Measurements from ENCODE around the gene FAM110A. TPM values are rescaled to one million over a fixed set of nuclear protein-coding genes. Genes with fewer than 3 reads are reported as not detected.
A peak's percentile ranks its signal among the peaks of the same experiment; 100 is the strongest.
"Not testable (repeated sequence)": the region's sequence is repeated elsewhere in the genome, so short reads cannot be mapped to it uniquely, and the experiment has no call there.

FAM110A gene
- total and polyA plus RNA-seq, 2 donors (not counting 1 experiment from before 2014, with no cell fraction given), result 15.6 to 18.4 TPM

- Mint-ChIP-seq H3K9me3 (ENCODE audit: insufficient read depth) (no peaks in the 10 kb centered on the region), H3K4me3 (peak overlapping the region; percentile 86), H3K4me1 (peaks cover 48% of the 10 kb centered on the region), H3K27ac (peak overlapping the region; percentile 95), H3K27me3 (peaks cover 4% of the 10 kb centered on the region)
- Histone ChIP-seq H3K9me3 (ENCODE audit: control extremely low read depth in 1 of 3, control insufficient read depth in 2 of 3, insufficient read depth in 1 of 3, low read length in 2 of 3) (no peaks in the 10 kb centered on the region), H3K9ac (ENCODE audit: low read length) (peak overlapping the region; percentile 79), H4K20me1 (ENCODE audit: control insufficient read depth, insufficient read depth, low read length, poor library complexity, severe bottlenecking) (peaks cover 45% of the 10 kb centered on the region), H3K27me3 (replicated peaks in 1 of 4; ENCODE audit: control extremely low read depth in 1 of 4, control insufficient read depth in 3 of 4, insufficient read depth in 4 of 4, low read length in 3 of 4) (peaks cover 0 to 7% (median 2%) of the 10 kb centered on the region in 4 experiments), H3K4me2 (replicated peaks; ENCODE audit: low read depth, low read length, poor library complexity, severe bottlenecking) (peak overlapping the region; percentile 99), H3K4me1 (ENCODE audit: control insufficient read depth in 2 of 2, insufficient read depth in 2 of 2, low read length in 2 of 2) (peaks cover 50% of the 10 kb centered on the region in 2 donors), H3K79me2 (ENCODE audit: control insufficient read depth, insufficient read depth, low read length) (peaks cover 82% of the 10 kb centered on the region), H3K27ac (ENCODE audit: low read length in 2 of 2) (peak overlapping the region; percentile 68 to 80), H3K4me3 (ENCODE audit: control extremely low read depth in 1 of 5, extremely low read depth in 1 of 5, insufficient read depth in 1 of 5, low read depth in 2 of 5, low read length in 4 of 5) (peak overlapping the region in 4 of 5 experiments; percentile 11 to 77 (median 68)), H3K36me3 (replicated peaks in 1 of 2; ENCODE audit: control extremely low read depth in 1 of 2, control insufficient read depth in 1 of 2, extremely low read depth in 1 of 2, insufficient read depth in 2 of 2, low read length in 1 of 2) (no peaks in the 10 kb centered on the region), H2AFZ (ENCODE audit: insufficient read depth, low read depth, low read length, poor library complexity, severe bottlenecking) (peak overlapping the region; percentile 84)
- ChIA-PET CTCF (interaction anchor here (1.4 to 6.7 kb wide), 4 partner anchors 14 to 109 kb away, joined by 4 to 46 read pairs (median 10); partner anchors contain the start of gene FAM110A), POLR2A (interaction anchor here (2.5 kb wide), 1 partner anchor 13 kb away, joined by 15 read pairs; the partner anchor contains the start of gene FAM110A)
- DNase-seq (peak; percentile 71), ATAC-seq (ENCODE audit: low read depth) (peak; percentile 53)
- TF ChIP-seq EZH2 (IDR thresholded peaks at IDR 0.05; ENCODE audit: borderline replicate concordance, insufficient read depth, low read depth, low read length, poor library complexity, severe bottlenecking) (no peak), CTCF (IDR thresholded peaks at IDR 0.05) (no peak)
- intact Hi-C loops (cut with micrococcal nuclease), result no loop called here
- 0% methylated on average over 4 of the region's 7 CpGs for WGBS (ENCODE audit: insufficient coverage)
These were observed 13.4 kb downstream of the FAM110A start for GRCh38 chr20:846894-847278.

GRCh38 chr20:848193-848592 lies 14.7 kb downstream of the FAM110A start:
- DNase-seq, result no peak
- no peaks in the 10 kb centered on the region for H3K9me3 ChIP-seq (ENCODE audit: control extremely low read depth in 1 of 3, control insufficient read depth in 2 of 3, insufficient read depth in 1 of 3, low read length in 2 of 3)
- H3K4me3 Mint-ChIP-seq, result no peak overlapping the region
- WGBS (ENCODE audit: insufficient coverage), result 87% methylated on average over 4 of the region's 5 CpGs
- H3K79me2 ChIP-seq (ENCODE audit: control insufficient read depth, insufficient read depth, low read length), result peaks cover 73% of the 10 kb centered on the region
- ChIA-PET CTCF (interaction anchor here (1.9 to 6.7 kb wide), 3 partner anchors 16 to 108 kb away, joined by 6 to 46 read pairs (median 14); partner anchors contain the start of gene FAM110A), POLR2A (interaction anchor here (2.5 kb wide), 1 partner anchor 14 kb away, joined by 15 read pairs; the partner anchor contains the start of gene FAM110A)
- H4K20me1 ChIP-seq (ENCODE audit: control insufficient read depth, insufficient read depth, low read length, poor library complexity, severe bottlenecking), result peaks cover 37% of the 10 kb centered on the region
- no peaks in the 10 kb centered on the region for H3K36me3 ChIP-seq (replicated peaks in 1 of 2; ENCODE audit: control extremely low read depth in 1 of 2, control insufficient read depth in 1 of 2, extremely low read depth in 1 of 2, insufficient read depth in 2 of 2, low read length in 1 of 2)
- no peak overlapping the region for H2AFZ ChIP-seq (ENCODE audit: insufficient read depth, low read depth, low read length, poor library complexity, severe bottlenecking)
- no peaks in the 10 kb centered on the region for H3K27me3 ChIP-seq (replicated peaks in 1 of 4; ENCODE audit: control extremely low read depth in 1 of 4, control insufficient read depth in 3 of 4, insufficient read depth in 4 of 4, low read length in 3 of 4)
- H3K4me1 Mint-ChIP-seq, result peaks cover 40% of the 10 kb centered on the region
- no peak overlapping the region for H3K9ac ChIP-seq (ENCODE audit: low read length)
- H3K4me1 ChIP-seq (ENCODE audit: control insufficient read depth in 2 of 2, insufficient read depth in 2 of 2, low read length in 2 of 2), result peaks cover 42 to 45% of the 10 kb centered on the region in 2 donors
- H3K4me3 ChIP-seq (ENCODE audit: control extremely low read depth in 1 of 5, extremely low read depth in 1 of 5, insufficient read depth in 1 of 5, low read depth in 2 of 5, low read length in 4 of 5), result no peak overlapping the region
- H3K4me2 ChIP-seq (replicated peaks; ENCODE audit: low read depth, low read length, poor library complexity, severe bottlenecking), result peak overlapping the region; percentile 99
- no peak for TF ChIP-seq EZH2 (IDR thresholded peaks at IDR 0.05; ENCODE audit: borderline replicate concordance, insufficient read depth, low read depth, low read length, poor library complexity, severe bottlenecking)
- TF ChIP-seq CTCF (IDR thresholded peaks at IDR 0.05), result no peak
- no peaks in the 10 kb centered on the region for H3K27me3 Mint-ChIP-seq
- no peak for ATAC-seq (ENCODE audit: low read depth)
- H3K27ac ChIP-seq (ENCODE audit: low read length in 2 of 2), result peak overlapping the region in 1 of 2 donors; percentile 80
- H3K9me3 Mint-ChIP-seq (ENCODE audit: insufficient read depth), result no peaks in the 10 kb centered on the region
- intact Hi-C loops (cut with micrococcal nuclease), result no loop called here
- no peak overlapping the region for H3K27ac Mint-ChIP-seq

DNA sequence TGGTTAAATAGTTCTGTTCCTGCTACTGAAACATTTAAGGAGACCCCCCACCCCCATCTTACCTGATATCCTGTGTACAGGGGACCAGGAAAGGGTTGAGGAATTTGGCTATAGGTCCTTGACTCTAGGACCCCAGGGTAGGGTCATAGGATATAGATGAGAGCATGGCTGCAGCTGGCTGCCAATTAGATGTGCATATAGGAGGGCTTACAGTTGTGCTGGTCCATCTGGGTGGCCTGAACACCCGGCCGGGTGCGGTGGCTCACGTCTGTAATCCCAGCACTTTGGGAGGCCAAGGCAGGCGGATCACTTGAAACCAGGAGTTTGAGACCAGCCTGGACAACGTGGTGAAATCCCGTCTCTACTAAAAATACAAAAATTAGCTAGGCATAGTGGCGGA lies 15.2 kb downstream of the FAM110A start:
- POLR2A ChIA-PET; H3K9ac ChIP-seq (ENCODE audit: low read length); H3K4me3 Mint-ChIP-seq; H3K27me3 ChIP-seq (replicated peaks in 1 of 4; ENCODE audit: control extremely low read depth in 1 of 4, control insufficient read depth in 3 of 4, insufficient read depth in 4 of 4, low read length in 3 of 4); H3K9me3 ChIP-seq (ENCODE audit: control extremely low read depth in 1 of 3, control insufficient read depth in 2 of 3, insufficient read depth in 1 of 3, low read length in 2 of 3); H3K4me3 ChIP-seq (ENCODE audit: control extremely low read depth in 1 of 5, extremely low read depth in 1 of 5, insufficient read depth in 1 of 5, low read depth in 2 of 5, low read length in 4 of 5); H3K4me2 ChIP-seq (replicated peaks; ENCODE audit: low read depth, low read length, poor library complexity, severe bottlenecking); H3K27ac Mint-ChIP-seq; H3K9me3 Mint-ChIP-seq (ENCODE audit: insufficient read depth); H3K27me3 Mint-ChIP-seq; intact Hi-C loops (cut with micrococcal nuclease); DNase-seq; H2AFZ ChIP-seq (ENCODE audit: insufficient read depth, low read depth, low read length, poor library complexity, severe bottlenecking); H3K36me3 ChIP-seq (replicated peaks in 1 of 2; ENCODE audit: control extremely low read depth in 1 of 2, control insufficient read depth in 1 of 2, extremely low read depth in 1 of 2, insufficient read depth in 2 of 2, low read length in 1 of 2); H3K27ac ChIP-seq (ENCODE audit: low read length in 2 of 2); ATAC-seq (ENCODE audit: low read depth): not testable (repeated sequence)
- H3K79me2 ChIP-seq (ENCODE audit: control insufficient read depth, insufficient read depth, low read length), result peaks cover 72% of the 10 kb centered on the region
- CTCF ChIA-PET, result interaction anchor here (2.6 to 6.7 kb wide), 2 partner anchors 16 to 107 kb away, joined by 14 to 46 read pairs; partner anchors contain the start of gene FAM110A
- H3K4me1 ChIP-seq (ENCODE audit: control insufficient read depth in 2 of 2, insufficient read depth in 2 of 2, low read length in 2 of 2), result peaks cover 39 to 44% of the 10 kb centered on the region in 2 donors
- peaks cover 31% of the 10 kb centered on the region for H4K20me1 ChIP-seq (ENCODE audit: control insufficient read depth, insufficient read depth, low read length, poor library complexity, severe bottlenecking)
- H3K4me1 Mint-ChIP-seq, result peaks cover 37% of the 10 kb centered on the region
- WGBS (ENCODE audit: insufficient coverage), result 96% methylated on average over 4 of the region's 8 CpGs

All from B cell (primary cell).